ENCODE data around the gene CHN1.

The CHN1 gene

DNA sequence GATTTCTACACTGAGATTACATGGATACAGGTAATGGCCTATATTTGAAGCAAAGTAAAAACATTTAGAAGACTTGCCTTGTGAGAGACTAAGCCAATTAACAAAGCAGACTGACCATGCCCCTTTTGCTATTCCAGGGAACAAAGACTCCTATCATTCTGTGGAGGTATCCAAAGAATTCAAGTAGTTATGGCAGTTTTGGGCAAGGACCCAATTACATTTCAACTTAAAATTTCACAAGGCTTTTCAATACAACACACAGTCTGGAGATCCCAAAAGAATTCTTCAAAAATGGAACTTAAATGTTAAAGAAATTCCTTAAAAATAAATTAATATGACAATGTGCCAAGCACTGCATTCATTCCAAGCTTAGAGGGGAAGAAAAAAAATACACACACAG is 131.7 kb downstream of the CHN1 start:
- no peak overlapping the region; the same call in 1 of the 2 replicates for H3K27ac ChIP-seq
- TF ChIP-seq, protein P1, sequence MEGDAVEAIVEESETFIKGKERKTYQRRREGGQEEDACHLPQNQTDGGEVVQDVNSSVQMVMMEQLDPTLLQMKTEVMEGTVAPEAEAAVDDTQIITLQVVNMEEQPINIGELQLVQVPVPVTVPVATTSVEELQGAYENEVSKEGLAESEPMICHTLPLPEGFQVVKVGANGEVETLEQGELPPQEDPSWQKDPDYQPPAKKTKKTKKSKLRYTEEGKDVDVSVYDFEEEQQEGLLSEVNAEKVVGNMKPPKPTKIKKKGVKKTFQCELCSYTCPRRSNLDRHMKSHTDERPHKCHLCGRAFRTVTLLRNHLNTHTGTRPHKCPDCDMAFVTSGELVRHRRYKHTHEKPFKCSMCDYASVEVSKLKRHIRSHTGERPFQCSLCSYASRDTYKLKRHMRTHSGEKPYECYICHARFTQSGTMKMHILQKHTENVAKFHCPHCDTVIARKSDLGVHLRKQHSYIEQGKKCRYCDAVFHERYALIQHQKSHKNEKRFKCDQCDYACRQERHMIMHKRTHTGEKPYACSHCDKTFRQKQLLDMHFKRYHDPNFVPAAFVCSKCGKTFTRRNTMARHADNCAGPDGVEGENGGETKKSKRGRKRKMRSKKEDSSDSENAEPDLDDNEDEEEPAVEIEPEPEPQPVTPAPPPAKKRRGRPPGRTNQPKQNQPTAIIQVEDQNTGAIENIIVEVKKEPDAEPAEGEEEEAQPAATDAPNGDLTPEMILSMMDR (conservative IDR thresholded peaks at IDR 0.05), result no peak

- TF ChIP-seq, protein P1 (conservative IDR thresholded peaks at IDR 0.05), result no peak
- H3K27ac ChIP-seq, result no peak overlapping the region
These were observed 134.4 kb downstream of the CHN1 start for GRCh38 chr2:174870787-174871186.

DNA sequence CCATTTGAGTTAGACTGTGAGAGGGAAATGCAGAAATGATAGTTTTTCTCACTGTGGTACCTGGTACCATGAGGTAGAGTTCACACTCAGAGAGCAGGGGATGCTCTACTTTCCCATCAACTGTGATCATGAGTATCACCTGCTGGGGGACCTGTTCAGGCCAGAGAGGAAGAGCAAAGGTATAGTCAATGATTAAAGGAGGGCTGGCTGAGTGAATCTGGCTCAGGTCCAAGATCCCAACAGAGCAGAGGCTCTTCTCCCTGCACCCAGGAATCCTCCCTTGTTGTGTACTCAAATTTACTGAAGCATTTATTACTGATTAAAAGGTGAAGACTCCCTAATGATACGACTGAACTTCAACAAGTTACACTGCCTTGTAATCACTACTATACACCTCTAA is 136.3 kb downstream of the CHN1 start:
- no peak overlapping the region for H3K27ac ChIP-seq
- TF ChIP-seq, protein P1 (conservative IDR thresholded peaks at IDR 0.05), result no peak

DNA sequence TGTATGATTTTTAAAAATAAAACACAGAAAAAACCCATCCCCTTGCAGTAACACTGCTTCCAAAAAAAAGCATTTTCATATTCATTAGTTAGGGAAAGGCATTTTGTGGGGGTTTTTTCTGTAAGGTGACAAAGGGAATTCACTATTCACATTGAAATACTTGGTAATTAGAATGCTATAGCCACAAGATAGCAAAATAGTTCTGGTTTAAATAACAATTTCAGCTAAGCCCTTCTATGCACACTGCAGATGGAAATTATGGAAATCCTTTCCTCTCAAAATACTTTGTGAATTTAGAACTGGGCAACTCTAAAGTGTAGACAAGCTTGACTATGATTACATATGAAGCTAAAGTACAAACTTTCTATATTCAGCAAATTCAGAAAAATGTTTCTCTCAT is 138.8 kb downstream of the CHN1 start:
- TF ChIP-seq, protein P1 (conservative IDR thresholded peaks at IDR 0.05), result no peak

DNA sequence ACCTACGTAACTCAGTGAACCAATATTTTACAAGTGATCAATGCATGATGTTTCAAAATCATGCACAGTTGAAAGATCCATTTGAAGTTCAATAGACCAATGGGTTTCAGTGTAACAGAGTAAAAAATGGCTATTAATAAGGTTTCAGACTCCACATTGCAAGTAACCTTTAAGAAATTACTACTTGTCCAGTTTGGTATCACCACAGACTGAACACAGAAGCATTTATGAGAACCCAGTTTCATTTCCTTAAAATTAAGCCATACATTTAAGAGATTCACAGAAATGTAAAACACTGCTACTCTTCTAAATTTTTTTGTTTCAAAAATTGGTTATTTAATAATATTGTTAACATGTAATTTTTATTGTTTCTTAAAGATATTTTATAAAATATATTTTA is 142.0 kb downstream of the CHN1 start:
- TF ChIP-seq, protein P1 (conservative IDR thresholded peaks at IDR 0.05), result no peak
- H3K27ac ChIP-seq, result no peak overlapping the region

More for the DNA sequence above, 138.8 kb downstream of the CHN1 start:
- H3K27ac ChIP-seq, result no peak overlapping the region

DNA sequence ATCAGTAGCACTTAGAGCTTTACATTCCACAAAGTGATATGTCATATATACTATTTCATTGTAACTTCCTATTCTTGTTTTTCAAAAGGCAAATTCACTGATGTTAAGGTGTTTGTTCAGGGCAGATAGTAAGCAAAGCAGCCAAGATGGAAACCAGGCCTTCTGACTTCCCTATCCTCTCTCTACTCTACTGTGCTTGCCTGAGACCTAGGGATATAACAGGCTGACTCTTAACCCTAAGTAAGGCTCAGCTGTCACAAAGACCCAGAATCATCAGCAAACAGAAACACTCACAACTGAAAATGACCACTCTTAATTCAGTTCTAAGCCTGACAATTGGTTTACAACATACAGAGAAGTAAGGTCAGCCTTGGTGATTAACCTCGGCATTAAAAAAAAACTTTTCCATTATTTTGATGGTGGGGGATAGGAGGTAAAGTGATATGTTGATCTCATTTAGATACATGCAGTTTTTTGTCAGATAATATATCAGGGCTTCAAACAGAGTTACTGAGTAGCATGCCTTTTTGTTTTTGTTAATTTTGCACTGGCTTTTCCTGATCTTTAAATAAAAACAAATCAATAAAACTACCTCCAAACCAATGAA is 145.5 kb downstream of the CHN1 start:
- TF ChIP-seq, protein P1 (conservative IDR thresholded peaks at IDR 0.05), result no peak
- no peak overlapping the region for H3K27ac ChIP-seq

GRCh38 chr2:174858745-174859144 is 146.4 kb downstream of the CHN1 start:
- TF ChIP-seq, protein P1 (conservative IDR thresholded peaks at IDR 0.05), result no peak
- no peak overlapping the region for H3K27ac ChIP-seq

All from VCaP (cell line).